ENCODE measurements around the gene ARF3. TPM values are rescaled to one million over a fixed set of nuclear protein-coding genes. Genes with fewer than 3 reads are reported as not detected.

Gene ARF3
- total RNA-seq, 1 donor from 2014 or later: 46.1 TPM

GRCh38 chr12:48981757-48982157 is 24.5 kb upstream of the ARF3 start:
- DNase-seq: no peak

GRCh38 chr12:48980953-48981756 is 23.9 kb upstream of the ARF3 start:
- no peak for DNase-seq

GRCh38 chr12:48980389-48980952 is 23.2 kb upstream of the ARF3 start:
- no peak for DNase-seq

- DNase-seq: no peak
Observed at GRCh38 chr12:48979602-48980388, 22.5 kb upstream of the ARF3 start.

- DNase-seq: no peak
Observed at GRCh38 chr12:48978741-48979601, 21.7 kb upstream of the ARF3 start.

- no peak for DNase-seq
Observed at GRCh38 chr12:48978291-48978740, 21.0 kb upstream of the ARF3 start, which contains the start of gene WNT1. Gene WNT1 (plus strand): TSS chr12:48978322. CDS start chr12:48978651, 329 bp downstream.

GRCh38 chr12:48977290-48978281 is 20.3 kb upstream of the ARF3 start:
- peak; percentile 73 for DNase-seq

GRCh38 chr12:48973941-48974673 is 16.8 kb upstream of the ARF3 start:
- DNase-seq: peak; percentile 74

- no peak for DNase-seq
Observed at GRCh38 chr12:48973531-48973930, 16.2 kb upstream of the ARF3 start.

GRCh38 chr12:48972952-48973483 is 15.7 kb upstream of the ARF3 start:
- no peak for DNase-seq

GRCh38 chr12:48972213-48972951 is 15.1 kb upstream of the ARF3 start:
- DNase-seq: no peak

- no peak for DNase-seq
Observed at GRCh38 chr12:48970702-48971334, 13.5 kb upstream of the ARF3 start.

- peak; percentile 37 for DNase-seq
Observed at GRCh38 chr12:48969833-48970701, 12.8 kb upstream of the ARF3 start.

- DNase-seq: no peak
Observed at GRCh38 chr12:48969160-48969771, 12.0 kb upstream of the ARF3 start.

GRCh38 chr12:48968467-48968866 is 11.2 kb upstream of the ARF3 start:
- DNase-seq: no peak

- no peak for DNase-seq
Observed at GRCh38 chr12:48967991-48968390, 10.7 kb upstream of the ARF3 start.

- no peak for DNase-seq
Observed at GRCh38 chr12:48966177-48966895, 9.0 kb upstream of the ARF3 start.

Data from dermis blood vessel endothelial cell (primary cell).